ENCODE data around the gene RNF217. TPM values are rescaled to one million over a fixed set of nuclear protein-coding genes. Genes with fewer than 3 reads are reported as not detected.

Gene RNF217
- total RNA-seq, 4 donors from 2014 or later: 4.5 to 15.5 (median 12.4) TPM

GRCh38 chr6:124989136-124989983 is 27.1 kb downstream of the RNF217 start:
- Histone ChIP-seq H3K4me3 (no peak overlapping the region), H3K4me1 (peaks cover 31 to 33% of the 10 kb centered on the region in 2 donors), H3K9me3 (no peaks in the 10 kb centered on the region), H3K27ac (no peak overlapping the region), H3K27me3 (no peaks in the 10 kb centered on the region), H3K36me3 (no peaks in the 10 kb centered on the region)
- intact Hi-C loops (cut with DNase I; ENCODE audit: low total_unique reads) (no loop called here), in situ Hi-C loops (cut with MboI; ENCODE audit: low sequenced_read_pairs in 4 of 4) (loop anchor here in 1 of 4 donors (25.0 kb wide), 1 partner anchor 298 kb away; no protein-coding TSS in a partner anchor)
- ATAC-seq (no peak), DNase-seq (no peak)
- TF ChIP-seq POLR2A (IDR thresholded peaks at IDR 0.05) (no peak), CTCF (IDR thresholded peaks at IDR 0.05 in 4 of 5, conservative IDR thresholded peaks at IDR 0.05 in 1 of 5) (no peak)

- Histone ChIP-seq H3K27ac (no peak overlapping the region), H3K4me1 (peaks cover 38 to 44% of the 10 kb centered on the region in 2 donors), H3K9me3 (no peaks in the 10 kb centered on the region), H3K27me3 (no peaks in the 10 kb centered on the region), H3K4me3 (no peak overlapping the region), H3K36me3 (no peaks in the 10 kb centered on the region)
- intact Hi-C loops (cut with DNase I; ENCODE audit: low total_unique reads): no loop called here
- ATAC-seq: no peak
- TF ChIP-seq CTCF (IDR thresholded peaks at IDR 0.05 in 4 of 5, conservative IDR thresholded peaks at IDR 0.05 in 1 of 5) (no peak), POLR2A (IDR thresholded peaks at IDR 0.05) (no peak)
- in situ Hi-C loops (cut with MboI; ENCODE audit: low sequenced_read_pairs in 4 of 4): loop anchor here in 1 of 4 donors (25.0 kb wide), 1 partner anchor 296 kb away; no protein-coding TSS in a partner anchor
- no peak for DNase-seq
Observed at GRCh38 chr6:124990988-124991387, 28.8 kb downstream of the RNF217 start.

GRCh38 chr6:124991764-124992295 is 29.6 kb downstream of the RNF217 start:
- in situ Hi-C loops (cut with MboI; ENCODE audit: low sequenced_read_pairs in 4 of 4): loop anchor here in 1 of 4 donors (25.0 kb wide), 1 partner anchor 295 kb away; no protein-coding TSS in a partner anchor
- Histone ChIP-seq H3K9me3 (no peaks in the 10 kb centered on the region), H3K27ac (no peak overlapping the region), H3K4me3 (no peak overlapping the region), H3K27me3 (no peaks in the 10 kb centered on the region), H3K4me1 (peaks cover 45 to 50% of the 10 kb centered on the region in 2 donors), H3K36me3 (no peaks in the 10 kb centered on the region)
- intact Hi-C loops (cut with DNase I; ENCODE audit: low total_unique reads): no loop called here
- TF ChIP-seq CTCF (IDR thresholded peaks at IDR 0.05 in 4 of 5, conservative IDR thresholded peaks at IDR 0.05 in 1 of 5): no peak
- no peak for TF ChIP-seq POLR2A (IDR thresholded peaks at IDR 0.05)
- ATAC-seq (no peak), DNase-seq (no peak)

- no peak for DNase-seq
Observed at GRCh38 chr6:124993327-124993726, 31.1 kb downstream of the RNF217 start.

More at GRCh38 chr6:124993327-124993726, 31.1 kb downstream of the RNF217 start:
- H3K27ac ChIP-seq: peak overlapping the region; percentile 13 to 70 (median 32)
- in situ Hi-C loops (cut with MboI; ENCODE audit: low sequenced_read_pairs in 4 of 4) (loop anchor here in 1 of 4 donors (25.0 kb wide), 1 partner anchor 294 kb away; no protein-coding TSS in a partner anchor), intact Hi-C loops (cut with DNase I; ENCODE audit: low total_unique reads) (no loop called here)
- H3K36me3 ChIP-seq: no peaks in the 10 kb centered on the region
- ATAC-seq: no peak
- no peaks in the 10 kb centered on the region for H3K9me3 ChIP-seq
- H3K4me3 ChIP-seq: no peak overlapping the region
- peaks cover 56 to 57% of the 10 kb centered on the region in 2 donors for H3K4me1 ChIP-seq
- H3K27me3 ChIP-seq: no peaks in the 10 kb centered on the region
- TF ChIP-seq POLR2A (IDR thresholded peaks at IDR 0.05) (no peak), CTCF (IDR thresholded peaks at IDR 0.05 in 4 of 5, conservative IDR thresholded peaks at IDR 0.05 in 1 of 5) (no peak)
